HG02852 (cell line): ENCODE results near the gene ETFA.
A peak's percentile ranks its signal among the peaks of the same experiment; 100 is the strongest.

Experiments used
- ATAC-seq: cut with Tn5 transposase; IDR thresholded peaks from one replicate; pipeline ENCODE4 v1.9.1; 2021; ENCODE audit warnings: mild to moderate bottlenecking, moderate library complexity; ENCODE audit not compliant: unreplicated experiment

The ETFA gene

DNA sequence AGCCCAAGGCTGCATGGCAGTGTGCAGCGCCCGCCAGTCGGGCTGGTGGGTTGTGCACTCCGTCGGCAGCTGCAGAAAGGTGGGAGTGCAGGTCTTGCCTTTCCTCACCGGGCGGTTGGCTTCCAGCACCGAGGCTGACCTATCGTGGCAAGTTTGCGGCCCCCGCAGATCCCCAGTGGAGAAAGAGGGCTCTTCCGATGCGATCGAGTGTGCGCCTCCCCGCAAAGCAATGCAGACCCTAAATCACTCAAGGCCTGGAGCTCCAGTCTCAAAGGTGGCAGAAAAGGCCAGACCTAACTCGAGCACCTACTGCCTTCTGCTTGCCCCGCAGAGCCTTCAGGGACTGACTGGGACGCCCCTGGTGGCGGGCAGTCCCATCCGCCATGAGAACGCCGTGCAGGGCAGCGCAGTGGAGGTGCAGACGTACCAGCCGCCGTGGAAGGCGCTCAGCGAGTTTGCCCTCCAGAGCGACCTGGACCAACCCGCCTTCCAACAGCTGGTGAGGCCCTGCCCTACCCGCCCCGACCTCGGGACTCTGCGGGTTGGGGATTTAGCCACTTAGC is 29.6 kb upstream of the ETFA start:
- ATAC-seq, result no peak

DNA sequence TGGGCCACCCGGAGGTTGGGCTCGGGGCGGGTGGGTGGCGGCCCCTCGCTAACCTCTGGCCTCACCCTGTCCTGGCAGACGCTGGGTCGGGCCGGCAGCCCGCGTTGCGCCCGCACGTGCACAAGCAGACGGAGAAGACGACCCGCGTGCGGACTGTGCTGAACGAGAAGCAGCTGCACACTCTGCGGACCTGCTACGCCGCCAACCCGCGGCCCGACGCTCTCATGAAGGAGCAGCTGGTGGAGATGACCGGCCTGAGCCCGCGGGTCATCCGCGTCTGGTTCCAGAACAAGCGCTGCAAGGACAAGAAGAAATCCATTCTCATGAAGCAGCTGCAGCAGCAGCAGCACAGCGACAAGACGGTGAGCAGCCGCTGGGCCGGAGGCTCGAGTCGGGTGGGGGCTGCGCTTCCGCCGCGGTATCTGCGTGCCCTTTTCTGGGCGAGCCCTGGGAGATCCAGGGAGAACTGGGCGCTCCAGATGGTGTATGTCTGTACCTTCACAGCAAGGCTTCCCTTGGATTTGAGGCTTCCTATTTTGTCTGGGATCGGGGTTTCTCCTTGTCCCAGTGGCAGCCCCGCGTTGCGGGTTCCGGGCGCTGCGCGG is 29.0 kb upstream of the ETFA start:
- no peak for ATAC-seq

DNA sequence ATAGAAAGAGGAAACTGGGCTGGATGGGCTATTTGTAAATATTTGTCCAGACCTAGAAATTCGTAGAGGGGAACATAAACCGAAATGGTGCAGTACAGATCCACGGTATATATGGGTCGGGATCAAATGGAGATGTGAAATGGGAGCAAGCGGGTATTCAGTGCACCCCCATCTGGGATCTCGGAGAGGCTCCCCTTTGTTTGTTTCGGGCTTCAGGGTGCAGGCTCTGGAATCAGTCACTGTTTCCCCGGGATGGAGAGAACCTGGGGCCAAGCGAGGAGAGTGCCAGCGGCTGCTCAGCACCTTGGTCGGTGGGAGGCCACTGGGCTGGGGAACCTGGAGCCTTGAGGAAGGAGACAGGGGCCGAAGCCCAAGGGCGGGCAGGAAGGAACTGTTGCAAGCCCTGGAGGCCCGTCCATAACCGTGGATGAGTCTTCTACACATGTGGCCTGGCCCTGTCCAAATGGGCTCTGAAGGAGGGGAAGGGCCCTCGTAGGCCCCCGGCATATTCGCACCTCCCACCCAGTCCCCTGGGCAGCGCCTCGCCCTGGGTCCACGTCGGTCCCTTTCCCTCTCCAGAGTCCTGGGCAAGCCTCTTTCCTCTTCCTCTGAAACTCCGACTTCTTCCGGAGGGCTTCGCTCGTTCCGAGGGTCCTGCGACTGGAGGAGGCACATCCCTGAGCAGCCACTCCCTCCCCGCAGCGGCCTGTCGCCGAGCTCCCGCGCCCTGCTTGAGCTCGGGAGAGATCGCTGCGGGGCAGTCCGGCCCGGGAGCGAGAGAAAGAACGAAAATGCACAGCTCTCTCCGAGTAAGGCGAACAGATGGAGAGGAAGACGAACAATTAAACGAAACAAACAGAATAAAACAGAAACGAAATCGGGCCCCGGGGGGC is 28.3 kb upstream of the ETFA start:
- ATAC-seq, result no peak

DNA sequence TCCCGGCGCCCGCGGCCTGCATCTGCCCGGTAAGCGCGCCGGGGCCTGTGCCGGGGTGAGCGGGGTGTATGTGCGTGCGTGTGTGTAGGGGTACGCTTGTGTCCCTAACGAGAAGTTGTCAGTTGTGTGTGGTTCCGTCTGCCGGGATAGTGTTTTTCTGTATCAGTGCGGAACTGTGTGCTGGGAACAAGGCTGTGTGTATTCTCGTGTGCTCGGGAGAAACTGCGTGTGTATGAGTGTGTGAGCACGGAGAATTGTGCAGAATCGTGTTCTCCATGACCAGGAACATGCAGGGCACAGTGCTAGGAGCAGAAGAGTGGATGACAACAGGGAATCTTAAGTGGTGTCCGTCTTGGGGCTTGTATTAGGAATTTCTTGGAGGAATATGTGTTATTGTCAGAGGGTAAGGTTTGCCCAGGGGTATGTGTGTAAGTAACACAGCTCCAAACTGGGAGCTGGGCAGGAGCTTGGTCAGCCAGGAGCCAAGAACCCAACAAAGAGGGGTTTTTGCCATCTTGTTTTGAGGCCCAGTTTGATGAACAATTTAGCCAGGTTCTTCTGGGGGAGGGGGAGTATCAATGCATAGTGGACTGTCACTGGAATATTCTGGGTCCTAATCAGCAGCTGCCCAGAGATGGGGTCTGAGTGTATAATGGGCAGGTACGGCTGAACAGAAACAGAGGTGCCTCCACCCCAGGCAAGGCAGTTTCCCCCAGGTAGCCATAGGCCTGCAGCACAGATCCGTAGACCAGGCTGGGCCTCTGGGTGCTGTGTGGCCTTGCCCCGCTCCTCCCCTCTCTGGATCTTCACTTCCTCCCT is 27.4 kb upstream of the ETFA start:
- ATAC-seq, result no peak

DNA sequence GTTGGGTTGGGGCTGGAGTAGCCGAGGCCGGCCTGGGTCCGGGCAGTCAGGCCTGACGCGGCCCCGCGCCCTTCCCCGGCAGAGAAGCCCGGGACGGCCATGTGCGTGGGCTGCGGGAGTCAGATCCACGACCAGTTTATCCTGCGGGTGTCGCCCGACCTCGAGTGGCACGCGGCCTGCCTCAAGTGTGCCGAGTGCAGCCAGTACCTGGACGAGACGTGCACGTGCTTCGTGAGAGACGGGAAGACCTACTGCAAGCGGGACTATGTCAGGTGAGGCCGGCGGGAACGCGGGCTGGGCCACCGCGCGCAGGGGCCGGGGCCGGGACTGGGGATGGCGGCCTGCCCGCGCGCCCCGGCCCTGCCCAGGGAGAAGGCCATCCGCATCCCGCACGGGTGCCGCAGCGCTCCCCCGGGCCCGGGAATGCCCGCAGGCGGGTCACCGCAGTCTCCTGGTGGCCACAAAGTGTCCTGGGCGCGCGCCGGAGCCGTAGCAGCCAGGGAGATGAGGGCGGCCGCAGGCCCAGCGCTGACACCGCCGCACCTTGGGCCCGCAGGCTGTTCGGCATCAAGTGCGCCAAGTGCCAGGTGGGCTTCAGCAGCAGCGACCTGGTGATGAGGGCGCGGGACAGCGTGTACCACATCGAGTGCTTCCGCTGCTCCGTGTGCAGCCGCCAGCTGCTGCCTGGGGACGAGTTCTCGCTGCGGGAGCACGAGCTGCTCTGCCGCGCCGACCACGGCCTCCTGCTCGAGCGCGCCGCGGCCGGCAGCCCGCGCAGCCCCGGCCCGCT is 26.6 kb upstream of the ETFA start:
- no peak for ATAC-seq

DNA sequence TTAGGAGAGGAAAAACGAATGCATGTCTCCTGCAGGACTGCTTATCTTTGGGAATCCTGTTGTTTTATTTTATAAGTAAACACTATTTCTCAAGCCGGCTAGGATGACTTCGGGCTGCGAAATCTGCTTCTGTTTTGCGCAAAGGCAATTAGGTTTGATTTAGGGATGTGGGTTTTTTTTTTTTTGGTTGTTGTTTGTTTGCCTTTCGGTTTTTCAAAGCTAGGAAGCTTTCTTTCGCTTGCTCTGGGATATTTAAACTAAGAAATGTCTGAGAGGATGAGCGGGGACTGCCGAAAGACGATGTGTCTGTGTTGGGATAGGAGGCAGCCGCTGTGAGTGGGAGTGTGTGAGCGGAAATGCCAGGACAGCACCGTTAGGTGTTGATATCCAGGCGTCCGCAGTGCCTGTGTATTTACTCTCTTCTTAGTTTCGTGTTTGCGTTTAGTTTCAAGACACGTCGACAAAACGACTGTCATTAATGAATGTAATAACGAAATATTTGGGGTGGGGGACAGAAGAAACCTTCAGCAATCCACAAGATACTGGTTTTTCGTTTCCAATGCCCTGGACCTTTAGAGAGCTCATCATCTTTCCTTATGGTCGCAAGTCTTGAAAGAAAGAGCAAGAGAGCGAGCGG is 25.9 kb upstream of the ETFA start:
- no peak for ATAC-seq

DNA sequence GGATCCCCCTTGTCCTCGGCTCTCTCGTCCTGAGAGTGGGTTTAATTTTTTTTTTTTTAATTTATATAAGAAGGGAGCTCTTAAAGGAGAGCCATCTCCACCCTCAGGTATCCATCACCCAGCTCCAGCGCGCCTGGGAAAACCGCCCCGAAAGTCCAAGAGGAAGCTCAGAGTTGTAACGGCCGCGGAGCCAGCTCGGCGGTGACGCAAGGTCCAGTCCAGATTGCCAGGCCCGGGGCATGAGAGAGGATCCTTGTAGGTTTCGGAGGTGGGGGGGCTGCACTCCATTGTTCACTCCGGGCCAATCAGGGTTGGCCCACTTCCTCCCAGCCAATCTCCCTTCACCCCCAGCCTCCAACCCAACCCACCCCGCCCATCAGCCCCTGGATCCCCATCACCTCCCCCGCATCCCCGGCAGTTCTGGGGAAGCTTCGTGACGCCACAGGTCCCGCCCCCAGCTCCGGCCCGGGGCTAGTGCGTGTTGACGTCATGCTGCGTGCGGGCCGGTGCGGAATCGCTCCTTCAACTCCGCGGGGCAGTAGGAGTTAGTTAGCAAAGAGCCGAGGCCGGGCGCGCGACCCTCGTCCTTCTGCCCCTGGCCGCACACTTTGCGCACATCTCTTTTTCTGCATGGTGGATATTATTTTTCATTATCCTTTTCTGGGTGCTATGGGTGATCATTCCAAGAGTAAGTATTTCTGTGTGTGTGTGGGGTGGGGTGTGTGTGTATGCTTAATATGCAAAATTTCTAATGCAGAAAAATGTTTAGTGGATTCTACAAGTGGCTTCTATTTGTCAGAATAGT is 25.2 kb upstream of the ETFA start, which contains the start of gene ISL2:
Gene ISL2 (plus strand): TSS at position 520 of the 805 bp plus-strand sequence. CDS start 111 bp downstream, at position 631.
- ATAC-seq, result peak; percentile 53

DNA sequence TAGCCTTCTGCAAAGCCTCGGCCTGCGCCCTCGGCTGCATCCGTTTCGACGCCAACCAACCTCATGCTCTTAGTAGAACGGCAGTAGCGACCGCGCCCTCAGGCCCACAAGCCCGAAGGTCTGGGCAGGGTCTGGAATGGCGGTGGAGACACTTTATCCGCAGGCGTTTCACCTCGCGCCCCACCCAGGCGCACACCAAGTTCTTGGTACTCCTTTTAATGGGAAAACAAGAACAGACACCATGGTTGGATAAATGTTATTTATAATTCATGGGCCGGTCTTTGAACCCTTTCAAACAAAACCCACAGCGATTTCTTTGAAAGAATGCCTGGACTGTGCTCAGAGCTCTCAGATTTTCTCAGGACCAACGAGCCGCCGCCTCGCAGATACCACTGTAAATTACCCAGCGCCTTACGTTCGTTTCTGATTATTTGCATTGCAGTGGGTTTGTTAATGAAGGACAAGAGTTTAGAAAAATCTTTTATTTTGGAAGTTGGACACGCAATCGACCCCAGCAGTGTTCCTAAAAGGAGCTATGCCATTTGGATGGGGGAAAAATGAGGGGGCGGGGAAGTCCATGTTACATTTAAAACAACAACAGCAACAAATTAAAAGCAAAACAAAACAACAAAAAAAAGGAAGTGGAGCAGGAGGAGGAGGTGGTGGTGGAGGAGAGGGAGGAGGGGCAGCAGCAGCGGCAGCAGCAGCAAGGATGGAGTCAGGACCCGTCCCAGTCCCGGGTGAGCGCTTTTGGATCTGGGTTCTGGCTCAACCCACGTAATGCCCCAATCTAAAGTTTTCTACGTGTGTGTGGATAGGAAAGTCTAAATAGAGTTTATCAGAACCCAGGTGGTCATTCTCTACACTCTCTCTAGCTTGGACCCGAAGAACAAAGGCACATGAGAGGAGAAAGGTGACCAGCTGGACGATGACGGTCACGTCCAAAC is 24.3 kb upstream of the ETFA start:
- ATAC-seq, result no peak

DNA sequence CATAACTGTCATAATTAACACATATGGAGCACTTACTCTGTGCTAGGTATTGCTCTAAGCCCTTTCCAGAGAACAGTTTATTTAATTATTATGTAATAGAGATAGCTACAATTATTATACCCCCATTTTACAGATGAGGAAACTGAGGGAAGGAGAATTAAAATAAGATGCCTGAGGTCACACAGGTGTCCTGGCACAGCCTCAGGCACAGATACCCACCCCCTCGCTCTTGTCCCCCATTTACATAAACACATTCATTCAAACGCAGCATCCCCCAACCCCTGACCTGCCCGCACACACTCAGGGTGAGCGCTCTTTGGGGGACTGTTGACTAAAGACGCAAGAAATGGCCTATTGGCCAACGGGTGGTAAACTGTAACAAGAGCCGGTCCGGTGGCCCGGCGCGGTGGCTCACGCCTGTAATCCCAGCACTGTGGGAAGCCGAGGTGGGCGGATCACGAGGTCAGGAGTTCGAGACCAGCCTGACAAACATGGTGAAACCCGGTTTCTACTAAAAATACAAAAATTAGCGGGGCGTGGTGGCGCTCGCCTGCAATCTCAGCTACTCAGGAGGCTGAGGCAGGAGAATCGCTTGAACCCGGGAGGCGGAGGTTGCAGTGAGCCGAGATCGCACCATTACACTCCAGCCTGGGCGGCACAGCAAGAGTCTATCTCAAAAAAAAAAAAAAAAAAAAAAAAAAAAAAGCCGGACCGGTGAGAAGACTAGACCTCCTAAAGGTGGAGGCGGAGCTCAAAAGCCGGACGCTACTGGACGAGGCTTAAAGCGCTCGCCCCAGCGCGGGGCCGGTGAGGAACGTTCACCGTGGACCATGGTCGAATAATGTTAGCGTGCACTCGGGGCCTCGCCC is 23.4 kb upstream of the ETFA start:
- ATAC-seq, result no peak

DNA sequence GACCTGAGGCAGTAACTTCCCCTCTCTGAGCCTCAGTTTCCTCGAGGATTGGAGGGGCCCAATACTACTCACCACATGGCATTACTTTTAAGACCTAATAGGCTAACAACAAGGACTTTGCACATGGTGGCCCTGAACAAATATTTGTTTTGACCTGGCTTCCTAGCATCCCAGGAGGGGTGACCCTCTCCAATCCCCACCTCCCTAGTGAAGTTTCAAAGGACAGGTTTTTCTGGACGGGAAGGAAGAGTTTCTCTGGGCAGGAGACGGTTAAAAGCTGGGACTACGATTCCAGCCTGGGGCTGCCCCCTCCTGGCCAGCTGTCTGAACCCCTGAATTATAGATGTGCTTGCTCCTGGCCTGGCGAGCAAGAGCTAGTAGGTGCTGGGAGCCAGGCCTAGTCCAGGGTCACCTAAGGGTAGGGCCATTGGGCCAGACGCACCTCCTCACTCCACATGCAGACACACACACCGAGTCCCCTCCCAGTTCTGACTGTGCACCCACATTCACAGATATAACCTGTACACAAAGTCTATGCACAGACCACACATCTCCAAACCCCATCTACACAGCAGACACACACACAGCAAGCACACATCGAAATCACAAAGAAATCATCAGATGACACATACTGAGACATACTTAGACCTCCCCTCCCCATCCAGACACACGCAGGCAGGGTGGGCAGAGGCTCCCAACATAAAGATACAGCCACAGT is 22.6 kb upstream of the ETFA start:
- ATAC-seq, result no peak

DNA sequence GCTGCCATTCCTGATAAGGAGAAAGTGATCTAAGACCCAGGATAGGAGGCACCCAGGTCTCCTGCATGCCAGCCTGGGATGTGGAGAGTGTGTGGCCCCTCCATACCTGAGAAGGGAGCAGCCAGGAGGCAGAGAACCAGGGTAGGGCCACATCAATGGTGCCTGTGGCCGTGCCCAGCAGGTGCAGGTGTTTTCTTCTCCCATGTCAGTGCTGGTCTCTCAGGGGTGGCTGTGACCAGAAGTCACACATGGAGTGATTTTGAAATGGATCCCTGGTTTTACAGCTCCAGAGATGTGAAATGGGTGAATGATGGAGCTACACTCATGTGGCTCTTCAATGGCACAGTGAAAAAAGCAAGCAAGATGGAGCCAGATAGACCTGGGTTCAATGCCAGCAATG is 22.0 kb upstream of the ETFA start:
- ATAC-seq, result no peak

DNA sequence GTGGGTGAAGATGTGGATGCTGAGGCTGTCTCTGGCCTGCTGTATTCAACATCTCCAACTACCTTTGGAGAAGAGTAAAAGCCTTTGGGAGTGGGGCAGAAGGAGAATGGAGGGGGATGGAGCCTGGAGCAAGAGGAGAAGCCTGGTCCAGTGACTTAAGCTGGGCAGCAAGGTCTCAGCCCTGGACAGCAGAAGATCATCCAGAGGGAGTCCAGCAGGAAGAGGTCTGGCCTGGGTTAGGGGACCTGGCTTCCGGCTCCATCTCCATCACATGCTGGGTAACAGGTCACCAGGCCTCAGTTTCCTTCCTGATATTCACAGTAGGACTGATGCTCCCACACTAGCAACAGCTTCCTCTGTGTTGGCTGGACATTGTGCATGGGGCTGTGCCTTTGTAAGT is 21.5 kb upstream of the ETFA start:
- ATAC-seq, result no peak

DNA sequence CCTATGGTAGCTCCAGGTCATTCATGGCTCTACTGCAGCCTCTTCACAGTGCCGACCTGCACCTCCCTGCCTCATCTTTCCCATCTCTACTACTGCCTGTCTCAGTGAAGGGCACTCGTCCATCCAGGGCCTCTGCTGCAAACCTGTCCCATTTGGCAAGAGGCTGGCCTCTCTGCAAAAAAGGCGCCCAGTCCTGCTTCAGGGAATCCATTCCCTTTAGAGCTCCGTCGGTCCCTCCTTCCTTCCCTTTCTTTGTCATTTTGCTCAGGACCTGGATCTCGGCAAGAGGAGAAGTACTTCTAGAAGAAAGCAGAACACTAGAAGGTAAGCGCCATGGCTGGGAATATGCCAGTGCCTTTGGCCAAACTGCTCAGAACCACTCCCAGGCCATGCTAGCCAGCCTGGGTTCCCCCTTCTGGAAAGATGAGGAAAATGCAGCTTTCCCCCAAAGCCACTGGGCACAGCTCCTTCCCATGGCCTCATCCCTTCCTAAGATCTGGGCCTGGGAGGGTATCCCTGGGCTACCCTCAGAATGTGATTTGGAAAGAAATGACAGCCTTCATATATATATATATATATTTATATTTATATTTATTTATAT is 18.9 kb upstream of the ETFA start:
- no peak for ATAC-seq

DNA sequence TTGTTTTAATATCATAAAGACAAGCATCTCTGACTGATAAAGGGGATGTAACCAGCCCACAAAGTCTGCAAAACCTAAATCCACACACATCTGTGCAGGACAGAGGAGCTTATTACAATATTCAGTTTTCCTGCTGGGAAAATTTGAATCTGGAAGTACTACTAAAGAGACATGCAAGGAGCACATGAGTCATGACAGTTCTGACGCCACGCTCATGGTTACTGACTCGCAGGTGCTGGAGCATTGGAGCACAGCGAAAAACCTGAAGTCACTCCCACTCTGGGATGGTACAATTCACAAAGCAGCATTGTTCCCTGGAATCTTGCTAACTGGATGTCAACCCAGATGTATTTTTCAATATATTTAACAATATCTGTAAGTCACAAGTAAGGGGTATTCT is 17.7 kb upstream of the ETFA start:
- ATAC-seq, result no peak

DNA sequence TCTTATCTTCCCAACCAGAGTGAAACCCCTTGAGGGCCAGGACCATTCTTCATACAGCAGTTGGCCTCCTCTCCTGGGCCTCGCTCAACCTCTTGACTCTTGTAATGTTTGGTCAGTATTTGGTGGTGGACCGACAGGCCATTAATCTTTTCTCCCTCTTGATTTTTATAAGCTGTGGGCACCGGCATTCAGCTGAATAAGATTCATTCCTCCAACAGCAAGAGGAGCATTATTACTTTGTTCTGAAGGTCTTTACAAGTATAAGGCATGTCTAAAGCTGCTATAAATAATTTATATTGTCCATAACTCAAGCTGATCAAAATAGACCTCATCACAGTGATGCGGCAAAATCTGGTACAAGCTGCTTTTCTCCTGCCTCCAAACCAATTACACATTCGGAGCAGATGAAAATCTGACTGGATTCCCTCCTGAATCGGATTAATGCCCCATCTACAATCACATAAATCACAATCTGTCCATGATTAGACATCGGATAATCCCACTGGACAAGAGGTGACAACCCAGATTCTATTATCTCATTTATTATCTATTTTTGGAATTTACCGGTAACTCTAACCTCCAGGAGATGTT is 16.9 kb upstream of the ETFA start:
- no peak for ATAC-seq
